Dermis blood vessel endothelial cell (primary cell): ENCODE data around the gene HOXA1. TPM values are rescaled to one million over a fixed set of nuclear protein-coding genes. Genes with fewer than 3 reads are reported as not detected.

Source experiments
- DNase-seq: peaks from one replicate; pipeline ENCODE4 v3.0.0; 2010
- total RNA-seq: library from RNA; depleted of rRNA; stranded (reverse); fragments of >200 nt; gene quantifications from 2 replicates; pipeline ENCODE4 v1.2.3, GENCODE V29; 2014

The HOXA1 gene
- total RNA-seq, 1 donor from 2014 or later: 0.68 TPM

DNA sequence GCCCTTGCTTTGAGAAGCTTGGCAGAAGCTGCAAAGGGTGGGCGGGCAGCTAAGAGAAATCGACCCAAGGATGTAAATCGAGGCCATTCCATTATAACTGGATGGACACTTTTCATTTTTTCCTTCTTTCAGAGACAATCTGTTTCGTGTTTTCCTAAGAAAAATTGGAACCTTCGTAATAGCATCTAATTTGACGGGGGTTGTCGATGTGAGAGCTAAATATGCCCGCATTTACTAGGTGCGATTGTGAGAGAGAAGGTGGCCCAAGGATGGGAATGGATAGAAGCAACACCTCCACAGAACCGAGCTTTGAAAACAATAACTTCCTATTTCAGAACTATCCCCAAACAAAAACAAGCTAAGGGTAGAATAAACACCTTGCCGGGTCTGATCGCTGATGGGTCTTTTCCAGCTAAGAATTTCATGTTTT is 35.6 kb upstream of the HOXA1 start:
- DNase-seq: no peak

DNA sequence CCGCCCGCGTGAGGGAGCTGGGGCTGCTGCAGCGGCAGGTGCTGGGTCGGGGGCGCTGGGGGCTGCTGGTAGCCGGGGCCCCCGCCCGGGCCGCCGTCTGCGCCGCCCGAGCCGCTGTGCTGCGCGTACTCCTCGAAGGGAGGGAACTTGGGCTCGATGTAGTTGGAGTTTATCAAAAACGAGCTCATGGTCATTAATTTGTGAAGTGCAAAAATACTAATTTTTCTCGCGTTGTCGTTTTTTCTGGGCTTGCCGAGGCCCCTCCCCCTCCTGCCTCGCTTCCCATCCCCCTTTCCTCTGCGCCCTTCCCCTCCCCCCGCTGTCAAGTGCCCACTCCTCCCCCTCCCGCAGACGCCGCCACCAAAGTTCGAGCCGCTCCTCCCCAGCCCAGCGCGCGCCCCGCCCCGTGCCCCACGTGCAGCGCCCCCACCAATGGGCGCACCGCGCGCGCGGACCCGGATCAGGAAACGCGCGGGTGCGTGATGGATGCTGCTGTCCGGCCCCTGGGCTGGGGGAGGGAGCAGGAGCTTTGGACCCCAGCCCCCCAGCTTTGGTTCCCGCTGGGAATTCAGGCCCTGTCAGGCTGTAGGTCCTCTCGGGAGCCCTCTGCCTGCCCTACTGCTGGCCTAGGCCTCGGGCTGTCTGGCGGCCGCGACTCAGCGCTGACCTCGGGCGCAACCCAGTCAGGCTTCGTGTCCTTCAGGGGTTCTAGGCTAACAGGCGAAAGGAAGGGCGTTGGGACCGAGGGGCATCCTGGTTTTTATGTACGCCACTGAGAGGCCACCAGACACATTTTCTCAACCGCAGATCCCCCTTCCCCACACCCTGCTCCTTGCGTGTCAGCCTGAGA is 35.0 kb upstream of the HOXA1 start, which contains the start of gene HOXA4:
HOXA4 (minus strand) TSS at position 218 of the 850 bp plus-strand sequence; CDS start at position 194, 24 bp downstream.
- DNase-seq: peak; percentile 96

DNA sequence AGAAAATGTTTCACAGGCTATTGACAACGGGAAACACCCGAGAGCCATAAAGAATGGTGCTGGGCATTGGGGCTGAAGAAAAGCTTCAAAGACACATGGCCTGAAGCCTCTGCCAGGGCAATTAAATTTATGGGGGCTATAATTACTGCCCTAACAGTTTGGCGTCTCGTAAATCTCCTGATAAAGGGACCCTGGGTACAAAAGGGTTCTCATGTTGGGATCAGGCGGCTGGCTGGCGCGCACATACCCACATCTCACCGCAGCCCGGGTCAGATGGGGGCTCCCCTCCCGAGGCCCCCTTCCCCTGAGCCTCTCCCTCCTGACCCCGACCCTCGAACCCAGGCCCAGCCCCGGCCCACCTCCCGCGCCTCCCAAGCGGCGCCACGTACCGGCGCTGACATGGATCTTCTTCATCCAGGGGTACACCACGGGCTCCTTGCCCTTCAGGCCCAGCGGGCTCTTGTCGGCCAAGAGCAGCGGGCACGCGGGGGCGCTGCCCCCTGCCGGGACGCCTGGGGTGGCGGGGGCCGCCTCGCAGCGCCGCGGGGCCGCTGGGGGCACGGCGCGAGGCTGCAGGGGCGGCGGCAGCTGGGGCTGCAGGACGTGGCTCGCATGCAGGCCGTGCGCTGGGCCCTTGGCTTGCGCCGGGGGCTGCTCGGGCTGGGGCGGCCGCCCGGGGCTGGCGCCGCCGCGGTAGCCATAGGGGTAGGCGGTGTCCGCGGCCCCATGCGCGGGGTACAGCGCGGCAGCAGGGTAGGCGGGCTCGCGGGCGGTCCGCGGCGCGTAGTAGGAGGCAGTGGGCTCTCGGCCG is 34.1 kb upstream of the HOXA1 start:
- peak; percentile 80 for DNase-seq

DNA sequence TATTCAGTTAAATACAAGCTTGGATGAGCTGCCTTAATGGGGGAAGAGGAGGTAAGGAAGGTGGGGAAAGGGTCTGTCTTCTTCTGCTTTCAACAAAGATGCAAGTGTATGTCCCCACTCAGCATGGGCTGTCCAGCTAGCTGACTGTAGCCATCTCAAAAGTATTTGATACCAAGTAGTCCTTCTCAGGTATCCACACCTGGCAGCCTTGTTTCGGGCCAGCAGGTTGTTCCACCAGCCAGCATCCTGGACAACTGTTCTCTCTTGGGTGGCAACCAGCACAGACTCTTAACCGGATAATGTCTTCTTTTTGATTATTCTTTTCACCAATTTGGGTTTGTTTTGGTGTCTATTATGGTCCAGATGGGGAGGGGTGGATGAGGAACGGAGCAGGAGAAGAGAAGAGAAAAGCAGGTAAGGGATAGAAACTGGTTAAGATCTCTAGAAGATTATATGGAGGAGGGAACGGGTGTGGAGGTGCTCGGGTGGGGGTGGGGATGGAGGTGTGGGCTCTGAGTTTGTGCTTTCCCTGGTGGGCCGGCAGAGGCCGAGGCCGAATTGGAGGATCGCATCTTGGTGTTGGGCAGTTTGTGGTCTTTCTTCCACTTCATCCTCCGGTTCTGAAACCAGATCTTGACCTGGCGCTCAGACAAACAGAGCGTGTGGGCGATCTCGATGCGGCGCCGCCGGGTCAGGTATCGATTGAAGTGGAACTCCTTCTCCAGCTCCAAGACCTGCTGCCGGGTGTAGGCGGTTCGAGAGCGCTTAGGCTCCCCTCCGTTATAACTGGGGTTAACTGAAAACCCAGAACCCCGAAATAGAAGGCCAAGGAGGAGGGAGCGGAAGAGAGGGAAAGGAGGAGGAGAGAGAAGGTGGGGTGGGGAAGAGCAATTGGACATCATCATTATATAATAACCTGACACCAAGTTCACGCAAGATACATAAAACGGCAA is 33.3 kb upstream of the HOXA1 start:
- DNase-seq: no peak

DNA sequence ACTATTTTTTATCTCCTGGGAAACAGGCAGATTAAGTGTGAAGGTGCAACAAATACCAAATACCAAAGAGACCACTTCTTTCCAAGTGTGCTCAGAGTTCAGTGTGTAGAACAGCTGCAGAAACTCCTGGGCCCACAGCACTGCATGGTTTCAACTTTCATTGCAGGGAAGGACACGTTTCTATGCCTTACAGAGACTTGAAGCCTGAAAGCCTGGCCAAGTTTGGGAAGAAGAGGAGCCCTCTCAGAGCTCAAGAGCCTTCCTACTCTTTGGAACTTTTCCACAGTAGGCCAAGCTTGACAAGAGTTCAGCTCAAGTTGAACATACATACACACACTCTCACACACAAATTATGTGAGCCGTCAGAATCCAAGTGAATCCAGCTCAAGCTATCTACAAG is 32.2 kb upstream of the HOXA1 start:
- no peak for DNase-seq

DNA sequence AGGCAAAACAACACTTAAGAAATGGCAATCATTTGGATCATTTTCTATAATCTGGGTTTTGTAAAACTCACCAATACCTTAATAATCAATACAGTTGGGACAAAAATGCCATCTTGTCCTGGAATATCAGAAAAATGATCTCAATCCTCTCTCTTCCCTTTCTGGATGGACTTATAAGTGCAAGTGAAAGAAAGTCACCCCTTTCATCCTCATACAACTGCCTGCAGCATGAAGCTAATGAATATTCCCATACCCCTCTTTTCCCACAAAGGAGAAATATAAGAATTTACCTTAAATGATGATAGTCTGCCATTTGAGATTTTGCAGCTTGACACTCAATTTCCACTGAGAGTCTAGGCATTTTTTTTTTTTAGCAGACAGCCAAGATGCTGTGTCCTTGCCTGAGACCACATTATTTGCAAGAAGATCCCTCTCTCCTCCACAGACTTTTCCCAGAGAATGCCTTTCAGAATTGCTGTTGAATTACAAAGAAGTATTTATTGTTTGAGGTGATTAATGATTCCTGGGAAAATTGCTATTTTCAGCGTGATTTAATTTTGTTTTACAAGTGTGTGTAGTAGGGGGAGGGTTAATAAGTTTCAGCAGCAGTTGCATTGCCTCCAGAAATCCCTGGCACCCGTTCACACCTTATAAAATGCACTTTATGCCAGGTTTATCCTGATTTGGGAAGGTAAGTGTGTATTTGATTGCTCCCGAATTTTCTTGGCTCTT is 31.0 kb upstream of the HOXA1 start:
- no peak for DNase-seq

DNA sequence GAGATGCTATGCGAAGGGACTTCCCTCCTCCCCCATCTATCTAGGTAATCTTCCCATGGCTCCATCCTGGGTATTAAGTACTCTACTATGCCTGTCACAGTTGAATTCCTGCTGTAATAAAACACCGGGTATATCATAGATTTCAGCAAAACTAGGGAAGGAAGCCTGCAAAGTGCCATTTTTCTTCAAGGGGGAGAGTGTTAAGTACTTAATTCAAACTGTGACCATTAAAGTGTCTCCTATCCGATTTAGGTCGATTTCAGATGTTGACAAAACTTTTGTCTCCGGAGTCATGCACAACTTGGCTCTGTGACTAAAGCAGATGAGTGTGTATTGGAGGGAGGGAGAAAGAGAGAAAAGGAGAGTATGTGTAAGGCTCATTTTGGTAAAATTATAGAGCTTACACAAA is 30.2 kb upstream of the HOXA1 start:
- no peak for DNase-seq

DNA sequence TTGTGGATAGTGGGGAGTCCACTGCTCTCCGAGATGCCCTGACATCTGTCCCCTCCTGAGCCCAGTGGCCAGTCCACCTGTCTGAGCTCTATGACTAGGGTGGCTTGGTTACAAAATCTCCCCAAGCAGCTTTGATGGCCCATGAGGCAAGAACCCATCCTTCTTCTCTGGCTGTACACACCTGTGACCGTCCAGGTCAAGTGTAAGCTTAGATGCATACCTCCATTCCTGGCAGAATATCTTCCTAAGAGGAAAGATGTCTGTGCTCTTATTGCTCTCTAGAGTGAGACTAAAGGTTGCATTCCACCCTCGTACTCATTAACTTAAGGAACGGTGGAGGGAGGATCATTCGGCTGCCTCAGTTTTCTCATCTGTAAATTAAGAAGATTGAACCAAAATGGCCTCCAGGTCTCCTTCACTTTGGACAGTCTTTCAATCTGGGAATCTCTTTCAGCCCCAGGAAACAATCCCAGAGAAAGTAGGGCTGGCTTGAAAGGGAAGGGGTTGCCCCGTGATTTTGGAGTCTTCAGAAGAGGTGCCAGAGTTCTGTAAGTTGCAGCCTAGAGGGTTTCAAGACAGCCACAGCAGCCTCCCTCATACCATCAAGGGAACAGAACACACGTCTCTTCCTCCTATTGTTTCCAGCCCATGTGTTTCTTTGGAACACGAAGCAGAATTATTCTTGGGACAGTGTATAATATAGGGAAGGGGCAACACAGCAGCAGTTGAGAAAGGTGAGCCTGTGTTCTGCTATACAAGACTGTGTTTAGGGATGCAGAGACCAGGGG is 29.3 kb upstream of the HOXA1 start:
- DNase-seq: peak; percentile 43

DNA sequence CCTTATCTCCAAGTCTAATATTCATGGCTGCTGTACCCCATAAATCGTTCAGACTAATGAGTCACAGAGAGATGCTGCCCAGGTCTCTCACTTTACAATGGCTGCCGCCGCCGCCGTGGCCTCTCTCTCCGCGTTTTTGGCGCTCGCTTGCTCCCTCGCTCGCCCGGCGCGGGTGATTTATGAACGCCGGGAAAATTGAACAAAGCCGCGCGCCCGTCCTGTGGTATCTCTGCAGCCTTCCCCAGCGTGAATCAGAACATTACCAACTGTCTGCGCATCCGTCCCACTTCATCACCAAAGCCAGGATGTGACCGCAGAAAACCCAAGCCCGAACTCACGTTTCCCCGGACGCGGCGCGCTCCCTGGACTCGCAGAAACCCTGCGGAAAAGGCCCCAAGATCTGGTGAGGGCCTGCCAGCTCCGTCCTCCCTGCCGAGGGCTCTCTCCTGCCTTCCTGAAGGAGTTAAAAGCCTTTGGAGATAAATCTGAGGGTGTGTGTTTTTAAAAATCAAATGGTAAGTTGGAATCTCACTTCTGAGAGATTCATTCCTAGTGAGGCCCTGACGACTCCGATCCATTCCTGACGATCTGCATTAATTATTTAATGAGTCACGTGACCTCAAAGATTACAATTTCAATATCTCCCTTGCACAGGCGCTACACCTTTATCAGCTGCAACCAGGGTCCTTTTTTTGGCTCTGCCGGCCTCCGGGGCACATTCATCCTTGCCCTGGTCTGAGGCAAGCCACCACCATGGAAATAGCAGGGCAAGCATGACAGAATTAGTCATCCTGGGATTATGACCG is 28.5 kb upstream of the HOXA1 start:
- no peak for DNase-seq

DNA sequence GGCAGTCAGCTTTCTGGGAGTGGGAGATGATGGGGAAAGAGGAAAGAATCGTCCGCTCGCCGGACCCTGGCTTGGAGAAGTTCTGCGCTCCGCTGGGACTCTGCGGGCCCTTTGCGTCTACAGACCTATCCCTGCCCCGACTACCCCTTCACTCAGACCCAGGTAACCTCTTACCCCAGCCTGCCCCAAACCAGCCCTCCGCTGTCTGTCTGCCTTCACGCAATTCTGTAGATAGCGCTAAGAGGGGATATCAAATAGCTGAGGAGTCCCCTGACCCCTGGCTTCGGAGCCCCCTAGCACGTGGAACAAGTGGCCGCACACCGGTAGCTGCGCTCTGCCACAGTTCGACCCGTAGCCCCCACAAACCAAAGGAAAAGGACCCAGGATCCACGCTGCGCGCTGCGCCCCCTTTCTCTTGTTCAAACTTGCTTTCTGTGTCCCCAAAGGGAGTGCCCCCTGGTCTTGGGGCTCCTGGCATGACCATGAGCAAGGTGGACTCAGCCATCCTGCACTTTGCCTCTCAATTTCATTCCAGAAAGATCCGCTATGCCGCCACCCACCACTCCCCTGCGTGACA is 27.8 kb upstream of the HOXA1 start:
- DNase-seq: no peak

DNA sequence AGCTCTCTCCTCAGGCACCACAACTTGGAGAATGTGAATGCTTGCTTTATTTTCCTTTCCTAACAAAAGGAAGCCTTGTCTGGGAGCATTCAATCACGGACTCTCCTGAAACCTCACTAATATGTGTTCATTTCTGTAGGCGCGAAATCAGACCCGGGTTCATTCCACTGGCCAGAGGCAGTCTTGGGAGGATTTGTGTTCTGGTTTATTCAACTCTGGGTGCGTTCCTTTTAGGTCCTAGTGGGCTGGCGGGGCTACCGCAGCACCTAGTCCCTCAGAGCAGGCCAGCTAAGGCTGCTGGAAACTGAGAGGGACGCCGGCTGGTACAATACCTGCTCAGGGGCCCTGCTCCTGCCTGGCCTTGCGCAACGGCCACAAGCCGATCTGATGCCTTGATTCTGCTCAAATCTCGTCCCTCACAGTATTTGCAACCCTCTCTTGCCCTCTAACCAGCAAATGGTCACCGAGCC is 27.2 kb upstream of the HOXA1 start:
- no peak for DNase-seq

DNA sequence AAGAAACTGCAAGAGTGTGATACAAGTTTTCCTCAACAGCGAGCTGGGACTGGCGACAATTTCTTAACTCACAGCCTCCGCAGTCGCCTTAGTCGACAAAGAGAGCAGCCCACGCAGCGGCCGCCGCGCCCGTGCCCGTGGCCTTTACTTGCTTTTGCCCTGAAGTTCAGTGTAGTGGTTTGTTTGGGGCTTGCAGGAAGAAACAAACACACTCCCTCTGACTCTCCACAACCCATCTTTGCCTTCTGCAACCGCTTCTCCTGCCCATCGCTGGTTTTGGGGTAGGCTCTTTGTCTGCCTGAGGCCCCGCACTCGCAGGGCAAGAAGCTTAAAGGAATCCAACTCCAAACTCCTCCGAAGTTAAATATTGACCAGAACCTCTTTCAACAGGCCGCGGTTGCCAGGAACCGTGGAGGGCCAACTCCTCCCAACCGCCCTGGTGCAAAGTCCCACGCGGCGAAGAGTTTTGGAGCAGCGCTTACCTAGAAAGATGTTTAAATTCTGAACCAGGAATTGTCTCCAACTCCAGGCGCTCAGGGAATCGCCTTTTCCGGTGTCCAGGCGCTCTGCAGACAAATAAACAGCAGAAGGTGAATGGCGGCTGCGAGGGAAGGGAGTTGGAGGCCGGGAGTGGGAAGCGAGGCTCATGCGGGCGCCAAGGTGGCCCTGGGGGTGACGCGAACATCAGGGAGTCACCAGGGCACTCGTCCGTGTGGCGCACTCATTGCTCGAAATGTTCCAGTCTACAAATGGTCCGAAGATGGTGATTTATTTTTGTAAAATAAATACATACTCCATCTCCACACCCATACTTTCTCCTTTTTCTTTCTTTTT is 26.5 kb upstream of the HOXA1 start:
- DNase-seq: no peak

DNA sequence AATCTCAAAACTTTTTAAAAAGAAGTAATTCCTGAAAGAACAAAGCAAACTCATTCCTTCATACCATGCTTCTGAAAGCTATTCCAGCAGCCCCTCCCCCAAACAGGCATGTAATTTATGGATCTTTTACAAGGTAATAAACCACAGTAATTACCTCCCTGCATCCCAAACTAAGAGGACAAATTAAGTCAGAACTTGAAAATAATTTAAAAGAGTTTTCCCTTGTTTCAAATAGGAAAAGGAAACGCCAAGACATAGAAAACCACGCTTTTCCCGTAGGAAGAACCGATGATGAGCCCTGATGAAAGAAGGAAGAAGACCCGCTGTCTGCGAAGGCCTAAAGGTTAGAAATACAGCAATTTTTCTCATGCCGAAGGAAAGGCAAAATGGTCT is 25.9 kb upstream of the HOXA1 start:
- DNase-seq: no peak

DNA sequence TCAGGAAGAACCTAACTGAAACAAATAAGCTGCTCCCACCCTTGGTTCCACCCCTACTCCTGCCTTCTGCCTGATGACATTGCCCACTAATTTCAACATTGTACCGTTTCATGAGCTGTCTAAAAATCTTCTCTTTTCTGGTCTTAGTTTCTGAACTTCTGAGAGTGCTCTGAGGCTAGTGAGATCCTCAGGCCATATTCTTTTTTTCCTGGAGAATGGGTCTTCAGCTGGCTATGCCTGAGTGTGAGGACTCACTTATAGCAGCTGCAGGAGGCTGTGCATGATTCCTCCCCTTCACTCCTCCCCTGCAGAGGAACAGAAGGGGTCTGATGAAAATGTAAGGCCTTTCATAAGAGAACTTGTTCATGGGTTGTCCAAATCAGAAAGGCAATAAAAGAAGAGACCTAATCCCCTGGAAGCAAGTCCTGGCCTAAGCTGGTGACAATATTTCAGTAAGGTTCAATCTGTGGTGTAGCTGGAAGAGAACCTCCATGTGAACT is 23.7 kb upstream of the HOXA1 start:
- no peak for DNase-seq

DNA sequence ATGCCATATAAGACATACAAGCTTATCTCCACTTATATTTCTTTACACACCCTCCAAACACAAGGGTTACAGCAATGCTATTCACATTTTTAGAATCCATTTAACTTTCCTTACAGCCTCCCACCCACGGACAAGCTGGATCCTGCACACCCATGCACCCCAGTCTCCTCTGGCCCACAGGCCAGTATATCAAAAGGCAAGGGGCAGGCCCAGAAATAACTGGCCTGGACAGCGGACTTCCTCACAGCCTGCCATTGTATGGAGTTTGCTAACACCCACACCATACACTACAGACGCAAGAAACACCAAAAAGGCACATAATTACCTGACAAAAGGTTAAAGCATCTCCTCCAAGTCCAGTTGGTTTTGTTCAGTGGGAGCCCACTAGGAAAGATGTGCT is 22.8 kb upstream of the HOXA1 start:
- peak; percentile 24 for DNase-seq

DNA sequence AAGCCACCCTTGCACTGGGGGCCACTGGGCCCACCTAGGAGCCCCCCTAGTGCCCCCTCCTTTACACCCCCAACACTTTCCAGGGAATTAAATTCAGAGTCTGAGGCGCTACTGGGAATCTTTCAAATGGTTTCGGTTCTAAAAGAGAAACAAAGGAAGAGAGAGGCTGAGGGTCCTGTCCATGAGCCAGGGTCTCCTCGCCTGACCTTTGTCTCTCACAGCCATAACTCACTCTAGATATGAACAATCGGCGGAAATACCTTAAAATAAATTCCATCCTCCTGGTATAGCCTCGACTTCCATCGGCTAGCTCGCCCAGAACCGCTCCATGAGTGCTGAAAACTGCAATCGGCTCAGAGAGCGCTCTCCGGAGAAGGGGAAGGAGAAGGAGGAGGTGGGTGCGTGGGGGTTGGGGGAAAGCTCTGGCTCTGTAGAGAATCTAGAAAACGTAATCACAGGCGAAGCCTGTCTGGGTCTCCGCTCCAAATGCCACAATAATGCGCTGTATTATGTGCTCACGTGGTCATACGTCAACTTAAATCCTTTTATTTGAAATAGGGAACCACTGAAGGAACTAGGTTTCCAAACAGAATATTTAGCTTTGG is 22.2 kb upstream of the HOXA1 start:
- peak; percentile 76 for DNase-seq

DNA sequence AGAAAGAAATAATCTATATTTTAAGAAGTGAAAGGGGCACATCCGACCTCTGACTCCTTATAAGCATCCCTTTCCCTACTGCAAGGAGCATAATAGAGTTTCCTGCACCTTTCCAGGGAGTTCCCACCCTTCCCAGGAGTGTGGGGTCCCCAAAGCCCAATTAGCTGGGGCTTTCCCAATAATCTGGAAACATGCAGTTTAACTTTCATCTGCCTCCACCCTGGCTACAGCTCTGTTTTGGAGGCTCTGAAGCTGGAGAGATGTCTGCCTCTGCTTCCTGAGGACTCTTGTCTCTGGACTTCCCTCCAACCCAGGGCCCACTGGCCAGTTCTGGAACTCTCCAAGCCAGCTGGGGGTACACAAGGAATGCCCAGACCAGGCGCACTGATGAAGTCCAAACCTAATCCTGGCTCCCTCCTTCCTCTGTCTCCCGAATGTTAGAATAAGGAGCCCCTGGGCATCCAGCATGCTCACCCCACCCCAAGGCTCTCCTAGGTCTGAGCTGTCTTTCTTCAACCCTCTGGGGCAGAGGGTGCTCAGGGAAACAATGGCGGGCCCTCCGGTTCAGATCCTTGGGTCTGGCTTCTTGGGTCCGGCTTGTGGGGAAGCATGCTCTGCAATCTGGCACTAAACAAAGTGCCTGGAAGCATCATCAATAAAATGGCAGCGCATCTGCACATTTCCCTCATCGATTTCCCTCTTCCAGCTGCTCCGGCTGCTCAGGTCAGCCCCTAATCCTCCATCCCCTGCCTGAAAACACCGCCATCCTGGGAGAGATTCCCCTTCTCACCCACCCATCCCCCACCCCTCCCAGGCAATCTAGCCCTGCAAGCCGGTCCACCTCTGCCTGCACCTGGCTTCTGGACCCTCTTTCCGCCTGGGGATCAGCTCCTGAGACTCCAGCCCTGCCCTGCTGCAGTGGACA is 21.4 kb upstream of the HOXA1 start:
- DNase-seq: no peak
